GM21515 (cell line): ENCODE results near the gene FUT8.

ENCODE experiments used
- ATAC-seq: cut with Tn5 transposase; IDR thresholded peaks from one replicate; pipeline ENCODE4 v1.9.1; 2021; ENCODE audit not compliant: unreplicated experiment

Gene FUT8

DNA sequence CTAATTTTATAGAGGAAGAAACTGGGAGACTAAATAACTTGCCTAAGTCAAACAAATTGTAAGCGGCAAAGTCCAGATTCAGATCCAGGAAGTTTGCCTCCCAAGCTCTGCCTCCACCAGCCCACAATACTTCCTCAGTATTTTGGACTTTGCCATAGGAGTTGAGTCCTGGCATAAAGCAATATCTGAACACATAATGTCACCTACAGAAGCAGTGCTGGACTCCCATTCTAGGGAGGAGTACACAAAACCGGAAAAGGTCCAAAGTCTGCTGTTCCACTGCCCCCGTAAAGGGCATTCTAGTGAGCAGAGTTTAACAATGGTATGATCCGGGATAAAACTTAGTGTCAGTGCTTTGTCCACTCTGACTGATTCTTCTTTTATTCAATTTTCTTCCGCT, 340.5 kb downstream of the FUT8 start:
- ATAC-seq: no peak

DNA sequence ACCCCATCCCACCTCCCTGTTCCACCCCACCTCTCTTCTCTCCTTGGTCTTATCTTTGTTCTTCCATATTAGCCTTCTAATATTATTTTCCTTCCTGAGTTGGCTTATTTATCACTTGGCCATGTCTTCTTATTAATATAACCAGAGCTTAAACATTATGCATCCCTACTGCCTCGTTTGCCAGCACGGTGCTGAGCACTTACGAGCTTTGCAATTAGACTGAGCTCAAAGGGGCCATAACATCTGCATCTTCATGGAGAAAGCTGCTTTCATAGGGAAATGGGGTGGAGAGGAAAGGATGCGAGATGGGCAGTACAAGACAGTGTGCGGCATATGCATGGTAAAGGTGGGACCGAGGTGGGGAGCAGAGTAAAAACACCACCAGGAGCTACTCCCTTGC, 342.8 kb downstream of the FUT8 start:
- no peak for ATAC-seq

GRCh38 chr14:65756880-65757279, 344.4 kb downstream of the FUT8 start:
- ATAC-seq: no peak

DNA sequence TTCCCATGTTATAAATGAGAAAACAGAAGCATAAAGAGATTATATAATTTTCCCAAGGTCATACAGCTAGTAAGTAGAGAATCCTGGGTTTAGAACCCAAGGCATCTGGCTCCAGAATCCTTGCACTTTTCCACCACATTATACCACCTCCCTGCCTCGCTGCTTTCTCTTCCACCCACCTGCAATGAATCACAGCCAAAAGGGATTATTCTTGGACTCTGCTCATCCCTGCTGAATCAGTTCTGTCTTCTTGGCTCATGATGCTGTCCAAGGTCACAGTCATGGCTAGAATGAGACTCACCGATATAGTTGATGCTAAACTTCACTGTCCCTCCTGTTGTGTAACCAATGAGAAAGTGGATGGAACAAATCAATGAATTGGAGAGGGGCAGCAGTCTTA, 356.6 kb downstream of the FUT8 start:
- ATAC-seq: no peak

DNA sequence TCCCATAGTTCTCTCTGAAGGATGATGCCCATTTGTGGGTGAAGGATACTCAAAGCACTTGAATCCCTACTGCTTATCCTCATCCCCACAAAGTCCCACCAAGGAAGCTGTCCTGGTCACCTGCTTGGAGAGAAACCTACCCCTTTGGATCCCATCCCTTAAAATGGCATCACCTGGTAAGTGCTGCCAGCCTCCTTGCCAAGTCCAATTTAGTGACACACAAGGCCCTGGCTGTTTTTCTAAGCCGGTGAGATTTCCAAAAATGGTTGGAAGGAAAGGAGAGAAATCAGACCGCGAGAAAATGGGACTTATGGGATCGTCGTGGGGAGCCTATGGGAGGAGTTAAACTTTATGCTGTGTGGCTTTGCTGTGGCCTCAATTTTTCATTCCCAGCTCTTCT, 358.2 kb downstream of the FUT8 start:
- ATAC-seq: no peak

GRCh38 chr14:65771271-65771670, 358.7 kb downstream of the FUT8 start:
- ATAC-seq: no peak

DNA sequence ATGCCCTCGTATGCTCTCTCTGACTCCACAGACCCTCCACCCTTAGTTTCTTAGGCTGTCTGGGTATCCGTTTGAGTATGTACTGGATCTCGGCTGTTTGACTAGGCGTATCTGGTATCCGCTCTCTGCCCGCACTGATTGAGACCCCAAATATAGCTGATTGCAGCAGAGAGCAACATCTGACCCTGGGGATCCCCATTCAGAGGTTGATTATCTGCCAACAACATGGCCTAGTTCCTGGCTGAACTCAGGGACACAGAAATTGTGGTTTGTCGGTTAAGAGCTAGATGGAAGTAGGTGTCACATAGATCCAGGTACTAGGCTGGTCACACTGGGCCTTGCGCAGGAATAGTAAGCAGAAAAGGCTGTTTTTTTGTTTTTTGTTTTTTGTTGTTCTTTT, 359.9 kb downstream of the FUT8 start:
- ATAC-seq: no peak

GRCh38 chr14:65772921-65773574, 360.5 kb downstream of the FUT8 start:
- no peak for ATAC-seq

DNA sequence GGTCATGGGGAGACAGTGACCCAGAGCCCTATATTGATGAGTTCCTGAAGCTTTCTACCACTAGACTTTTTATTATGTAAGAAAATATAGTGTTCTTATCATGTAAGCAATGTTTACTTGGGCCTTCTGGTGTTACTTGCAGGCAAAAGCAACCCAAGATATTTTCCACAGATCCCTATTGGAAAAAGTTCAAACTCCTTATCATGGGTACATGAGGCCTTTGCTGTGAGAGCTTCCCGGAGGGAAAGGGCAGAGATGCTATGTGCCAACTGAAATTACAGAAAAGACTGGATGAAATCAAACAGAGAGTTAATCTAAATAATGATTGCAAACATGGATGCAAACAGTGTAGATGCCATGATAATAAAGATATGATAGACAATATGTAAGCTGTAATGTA, 361.5 kb downstream of the FUT8 start:
- no peak for ATAC-seq

DNA sequence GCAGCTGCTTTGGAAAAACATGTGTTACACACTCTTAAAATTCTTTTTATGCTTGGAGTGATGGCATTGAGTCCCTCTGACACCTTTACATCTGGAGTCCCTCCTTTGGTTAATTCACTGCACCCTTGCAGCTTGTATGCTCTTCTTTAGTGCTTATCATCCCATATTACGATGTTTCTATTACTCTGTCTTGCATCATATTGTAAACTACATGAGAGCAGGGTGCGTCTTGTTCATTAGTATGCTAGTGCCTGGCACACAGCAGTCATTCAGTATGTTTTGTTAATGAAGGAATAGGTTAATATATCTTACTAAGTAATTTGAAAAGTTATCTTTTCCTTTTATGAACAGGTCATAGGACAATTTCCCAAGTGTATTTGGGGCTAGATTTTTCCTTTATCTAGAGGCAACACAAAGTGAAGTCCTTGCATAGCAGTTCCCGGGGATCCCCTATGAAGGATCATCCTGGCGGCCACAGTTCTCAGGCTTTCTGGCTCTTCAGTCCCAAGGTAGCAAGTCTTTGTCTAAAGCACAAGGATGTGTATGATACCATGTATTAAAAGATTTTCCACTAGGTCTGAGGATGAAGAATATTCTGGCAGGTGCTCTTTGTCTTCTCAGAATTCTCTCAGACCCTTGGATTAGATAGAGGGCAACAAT, 363.8 kb downstream of the FUT8 start:
- ATAC-seq: no peak

GRCh38 chr14:65780566-65780965, 368.0 kb downstream of the FUT8 start:
- ATAC-seq: no peak

DNA sequence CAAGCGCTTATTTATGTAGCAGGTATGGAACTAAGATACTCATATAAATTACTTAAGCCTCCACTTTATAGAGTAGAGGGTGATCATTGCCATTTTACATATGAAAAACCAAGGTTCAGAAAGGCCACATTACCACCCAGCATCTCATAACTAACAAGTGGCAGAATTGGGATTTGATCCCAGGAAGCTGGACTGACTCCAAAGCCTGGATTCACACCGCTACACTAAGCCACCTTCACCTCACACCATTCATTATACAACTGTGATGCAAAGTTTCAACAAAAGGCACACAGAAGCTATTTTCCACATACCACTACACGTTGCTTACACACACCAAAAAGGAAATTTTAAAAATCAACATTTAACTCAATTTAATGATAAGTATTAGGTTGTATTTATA, 370.6 kb downstream of the FUT8 start:
- no peak for ATAC-seq

- ATAC-seq: no peak
Observed at GRCh38 chr14:65783576-65783975, 371.0 kb downstream of the FUT8 start.

DNA sequence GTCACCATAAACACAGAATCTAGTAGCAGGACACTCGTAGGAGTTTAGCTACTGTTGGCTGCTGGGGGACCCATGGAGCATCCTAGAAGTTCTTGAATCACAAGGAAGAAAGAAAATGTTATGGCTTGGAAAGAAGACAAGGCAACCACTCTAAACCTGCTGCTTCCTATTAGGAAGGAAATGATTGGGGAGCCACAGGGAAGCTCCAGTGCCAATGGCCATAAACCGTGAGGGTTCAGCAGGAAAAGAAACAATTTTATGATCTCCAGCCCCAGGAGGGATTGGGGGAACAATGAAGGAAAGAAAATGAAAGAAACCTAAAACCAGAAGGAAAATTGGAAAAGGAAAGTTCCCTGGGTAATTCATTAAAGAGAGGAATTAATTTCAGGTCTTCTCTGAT, 372.0 kb downstream of the FUT8 start:
- no peak for ATAC-seq

GRCh38 chr14:65787461-65787860, 374.9 kb downstream of the FUT8 start:
- ATAC-seq: no peak

DNA sequence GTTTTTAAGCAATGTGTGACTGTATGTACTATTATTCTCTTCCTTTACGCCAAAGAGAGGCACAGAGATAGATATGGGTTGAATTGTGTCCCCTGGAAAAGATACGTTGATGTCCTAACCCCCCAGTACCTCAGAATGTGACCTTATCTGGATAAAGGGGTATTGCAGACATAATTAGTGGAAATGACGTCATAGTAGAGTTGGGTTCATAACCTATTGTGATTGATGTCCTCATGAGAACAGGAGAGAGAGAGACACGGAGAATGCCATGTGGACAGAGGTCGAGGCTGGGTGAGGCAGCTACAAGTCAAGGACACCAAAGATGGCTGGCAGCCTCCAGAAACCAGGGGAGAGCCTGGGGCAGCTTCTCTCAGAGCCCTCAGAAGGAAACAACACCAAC, 376.3 kb downstream of the FUT8 start:
- ATAC-seq: no peak

GRCh38 chr14:65789363-65789762, 376.8 kb downstream of the FUT8 start:
- no peak for ATAC-seq

- ATAC-seq: no peak
Observed at GRCh38 chr14:65790172-65790815, 377.8 kb downstream of the FUT8 start.

DNA sequence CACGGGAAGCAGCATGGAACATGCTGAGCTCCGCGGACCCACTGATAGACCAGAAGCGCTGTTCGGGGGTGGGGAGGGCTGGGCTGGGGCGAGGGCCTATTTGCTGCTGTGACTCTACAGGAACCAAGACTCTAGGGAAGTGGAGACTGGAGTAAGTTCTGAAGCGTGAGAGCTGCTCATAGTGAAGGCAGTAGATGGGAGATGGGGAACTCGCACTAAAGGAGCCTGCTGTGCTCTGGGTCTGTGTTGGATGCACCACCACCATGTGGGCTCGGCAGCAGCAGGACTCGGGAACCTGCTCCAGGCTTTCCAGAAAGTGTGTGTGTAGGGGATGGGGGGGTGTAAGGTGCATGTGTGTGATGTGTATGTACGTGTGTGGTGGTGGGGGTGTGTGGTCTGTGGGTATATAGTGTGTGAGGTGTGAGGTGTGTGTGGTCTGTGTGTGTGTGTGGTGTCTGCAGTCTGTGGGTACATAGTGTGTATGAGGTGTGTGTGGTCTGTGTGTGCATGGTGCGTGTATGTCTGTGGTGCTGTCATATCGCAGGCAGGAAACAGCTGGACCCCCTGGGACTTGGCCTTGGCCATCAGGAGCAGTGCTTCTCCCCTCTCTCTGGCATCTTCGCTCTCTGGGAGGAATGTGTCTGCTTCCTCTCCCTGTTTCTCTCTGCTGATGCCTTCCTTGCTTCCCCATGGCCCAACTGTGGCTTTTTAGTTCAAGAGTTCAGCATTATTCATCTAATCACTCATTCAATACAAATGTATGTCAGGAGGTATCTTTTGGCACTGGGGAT, 378.9 kb downstream of the FUT8 start:
- no peak for ATAC-seq

DNA sequence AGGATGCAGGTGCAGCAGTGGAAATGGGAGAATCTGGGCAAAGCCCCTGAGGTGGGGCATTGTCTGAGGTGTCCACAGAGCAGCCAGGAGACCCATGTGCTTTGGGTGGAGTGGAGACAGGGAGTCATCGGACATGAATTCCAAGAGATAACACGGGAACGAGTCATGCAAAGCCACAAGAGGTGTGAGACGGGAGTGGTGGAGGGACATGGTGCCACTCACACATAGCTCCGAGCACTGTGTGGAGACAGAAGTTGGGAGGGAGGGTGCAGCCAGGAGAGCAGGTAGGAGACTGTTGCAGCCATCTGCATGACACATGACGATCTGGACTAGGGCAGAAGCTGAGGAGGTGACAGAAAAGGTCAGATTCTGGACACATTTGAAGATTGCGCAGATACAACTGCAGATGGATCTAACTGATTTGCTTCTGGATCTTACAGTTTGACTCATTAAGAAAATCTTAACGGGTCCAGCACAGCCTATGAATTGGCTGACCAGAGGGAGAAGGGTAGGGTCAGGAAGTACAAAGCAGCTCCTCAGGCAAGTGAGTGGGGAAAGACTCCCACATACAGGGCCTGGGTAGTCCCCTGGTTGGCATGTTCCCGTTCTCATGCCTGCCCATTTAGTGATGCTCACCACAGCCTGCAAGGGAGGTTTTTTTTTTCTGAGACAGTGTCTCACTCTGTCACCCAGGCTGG, 379.8 kb downstream of the FUT8 start:
- ATAC-seq: no peak
